Sigmoid colon (tissue), 7 donors: ENCODE measurements around the gene DNAJC3. TPM values are rescaled to one million over a fixed set of nuclear protein-coding genes. Genes with fewer than 3 reads are reported as not detected.

Experiments
- DNase-seq: peaks from one replicate; pipeline ENCODE4 v3.0.0-alpha.2; 2019
- H3K27ac ChIP-seq, 4 donors: fragments of 200-600 bp; sonication (generic); one replicate each; pipeline ENCODE4 v1.5.1; 2016 to 2019; ENCODE audit warnings: mild to moderate bottlenecking in 1 of 4
- H3K27me3 ChIP-seq, 3 donors: fragments of 200-600 bp; sonication (generic); one replicate each; pipeline ENCODE4 v1.5.1; 2019; ENCODE audit warnings: mild to moderate bottlenecking in 1 of 3
- H3K36me3 ChIP-seq, 4 donors: fragments of 200-600 bp; sonication (generic); one replicate each; pipeline ENCODE4 v1.5.1; 2016 to 2019
- H3K4me1 ChIP-seq, 4 donors: fragments of 200-600 bp; sonication (generic); one replicate each; pipeline ENCODE4 v1.5.1; 2017 to 2019
- H3K4me3 ChIP-seq, 4 donors: fragments of 200-600 bp; sonication (generic); one replicate each; pipeline ENCODE4 v1.5.1; 2017 to 2019; ENCODE audit warnings: mild to moderate bottlenecking in 2 of 4, moderate library complexity in 1 of 4
- H3K9me3 ChIP-seq, 4 donors: fragments of 200-600 bp in 3 of 4; sonication (generic) in 3 of 4; one replicate each; pipeline versions ENCODE4 v1.5.1 to v1.6.1; 2013 to 2019
- EP300 ChIP-seq, 4 donors: sonication (generic); formaldehyde crosslinking; IDR thresholded peaks; one replicate each; pipeline ENCODE4 v1.6.1; 2017; ENCODE audit warnings: antibody characterized with exemption in 4 of 4
- POLR2A ChIP-seq, 2 donors: fragments of 450-650 bp; IDR thresholded peaks; one replicate each; pipeline ENCODE4 v1.6.1; 2016; ENCODE audit warnings: antibody characterized with exemption in 2 of 2, mild to moderate bottlenecking in 2 of 2, moderate library complexity in 2 of 2
- POLR2AphosphoS5 ChIP-seq, 4 donors: sonication (generic); formaldehyde crosslinking; IDR thresholded peaks; one replicate each; pipeline ENCODE4 v1.6.1; 2017; ENCODE audit warnings: antibody characterized with exemption in 4 of 4
- WGBS, 2 donors: extraction: QIAGEN DNeasy Blood & Tissue Kit; methylation state at CpG; one replicate each; pipeline ENCODE4 v1.1.7; 2013; 5-methylcytosine and 5-hydroxymethylcytosine counted together
- intact Hi-C: fragments of 100-400 bp; cut with DNase I; formaldehyde crosslinking; loops from one replicate; pipeline ENCODE4 v1.15.1; 2023
- polyA plus RNA-seq, 3 donors: library from polyadenylated mRNA; stranded (reverse); fragments of 200-250 nt; gene quantifications; one replicate each; pipeline ENCODE4 v1.2.3, GENCODE V29; 2013
- total RNA-seq, 4 donors: library from RNA; depleted of rRNA; stranded (reverse); fragments of >200 nt; gene quantifications; one replicate each; pipeline ENCODE4 v1.1.0, GENCODE V29; 2016
- TF ChIP-seq, protein P1 (sequence below), 4 experiments: fragments of 450-650 bp in 3 of 4; fragments of 200-600 bp in 1 of 4; IDR thresholded peaks; one replicate each; pipeline ENCODE4 v1.5.1; 2016 to 2019; ENCODE audit warnings: antibody characterized with exemption in 4 of 4, mild to moderate bottlenecking in 3 of 4, moderate library complexity in 2 of 4
- donor health status: healthy with polysubstance abuse.
- donor health status: Bipolar disorder and iron deficiency.
- donor health status: healthy.

DNAJC3 gene
- total and polyA plus RNA-seq, 7 donors = 4.8 to 48.5 (median 41.5) TPM

GRCh38 chr13:95642999-95643398 is 33.9 kb upstream of the DNAJC3 start:
- no peak for TF ChIP-seq EP300 (IDR thresholded peaks at IDR 0.05)
- TF ChIP-seq, protein P1, sequence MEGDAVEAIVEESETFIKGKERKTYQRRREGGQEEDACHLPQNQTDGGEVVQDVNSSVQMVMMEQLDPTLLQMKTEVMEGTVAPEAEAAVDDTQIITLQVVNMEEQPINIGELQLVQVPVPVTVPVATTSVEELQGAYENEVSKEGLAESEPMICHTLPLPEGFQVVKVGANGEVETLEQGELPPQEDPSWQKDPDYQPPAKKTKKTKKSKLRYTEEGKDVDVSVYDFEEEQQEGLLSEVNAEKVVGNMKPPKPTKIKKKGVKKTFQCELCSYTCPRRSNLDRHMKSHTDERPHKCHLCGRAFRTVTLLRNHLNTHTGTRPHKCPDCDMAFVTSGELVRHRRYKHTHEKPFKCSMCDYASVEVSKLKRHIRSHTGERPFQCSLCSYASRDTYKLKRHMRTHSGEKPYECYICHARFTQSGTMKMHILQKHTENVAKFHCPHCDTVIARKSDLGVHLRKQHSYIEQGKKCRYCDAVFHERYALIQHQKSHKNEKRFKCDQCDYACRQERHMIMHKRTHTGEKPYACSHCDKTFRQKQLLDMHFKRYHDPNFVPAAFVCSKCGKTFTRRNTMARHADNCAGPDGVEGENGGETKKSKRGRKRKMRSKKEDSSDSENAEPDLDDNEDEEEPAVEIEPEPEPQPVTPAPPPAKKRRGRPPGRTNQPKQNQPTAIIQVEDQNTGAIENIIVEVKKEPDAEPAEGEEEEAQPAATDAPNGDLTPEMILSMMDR (IDR thresholded peaks at IDR 0.05) = no peak
- no peak for TF ChIP-seq POLR2A (IDR thresholded peaks at IDR 0.05)
- TF ChIP-seq POLR2AphosphoS5 (IDR thresholded peaks at IDR 0.05) = no peak
- Histone ChIP-seq H3K9me3 (no peaks in the 10 kb centered on the region), H3K4me3 (peak overlapping the region in 2 of 4 donors; percentile 64 to 80), H3K4me1 (peaks cover 0 to 38% (median 23%) of the 10 kb centered on the region in 4 donors), H3K27ac (peak overlapping the region; percentile 73 to 88 (median 84)), H3K27me3 (peaks cover 0 to 4% (median 3%) of the 10 kb centered on the region in 3 donors), H3K36me3 (no peaks in the 10 kb centered on the region)
- intact Hi-C loops = loop anchor here (1.0 kb wide), 1 partner anchor 35 kb away; no protein-coding TSS in a partner anchor
- 52 to 69% methylated on average over 3 of the region's 3 CpGs for WGBS, 2 donors
- DNase-seq = no peak

DNA sequence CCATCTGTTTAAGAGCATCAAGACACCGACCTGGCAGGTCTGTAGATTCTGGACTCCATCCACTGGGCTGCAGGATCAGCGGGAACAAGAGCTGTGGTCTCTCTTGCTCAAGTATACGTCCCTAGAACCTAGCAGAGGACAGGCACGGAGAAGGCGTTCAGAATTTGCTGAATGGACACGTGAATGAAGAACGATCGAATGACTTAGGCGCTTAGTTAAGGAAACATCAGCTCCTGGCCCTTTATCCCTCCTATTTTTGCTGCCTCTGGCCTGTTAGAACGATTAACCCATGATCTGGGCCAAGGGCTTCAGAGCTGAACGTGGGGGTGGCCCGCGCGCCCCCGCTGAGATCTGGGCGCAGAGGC is 33.4 kb upstream of the DNAJC3 start:
- Histone ChIP-seq H3K27ac (peak overlapping the region; percentile 73 to 88 (median 84)), H3K27me3 (peaks cover 0 to 4% (median 3%) of the 10 kb centered on the region in 3 donors), H3K36me3 (no peaks in the 10 kb centered on the region), H3K4me1 (peaks cover 0 to 38% (median 23%) of the 10 kb centered on the region in 4 donors), H3K4me3 (peak overlapping the region; percentile 57 to 80 (median 64)), H3K9me3 (no peaks in the 10 kb centered on the region)
- WGBS, 2 donors = 20 to 27% methylated on average over 16 of the region's 16 CpGs
- TF ChIP-seq EP300 (IDR thresholded peaks at IDR 0.05) = no peak
- TF ChIP-seq, protein P1 (IDR thresholded peaks at IDR 0.05) = no peak
- TF ChIP-seq POLR2AphosphoS5 (IDR thresholded peaks at IDR 0.05) = no peak
- no peak for TF ChIP-seq POLR2A (IDR thresholded peaks at IDR 0.05)
- DNase-seq = no peak
- intact Hi-C loops = no loop called here

DNA sequence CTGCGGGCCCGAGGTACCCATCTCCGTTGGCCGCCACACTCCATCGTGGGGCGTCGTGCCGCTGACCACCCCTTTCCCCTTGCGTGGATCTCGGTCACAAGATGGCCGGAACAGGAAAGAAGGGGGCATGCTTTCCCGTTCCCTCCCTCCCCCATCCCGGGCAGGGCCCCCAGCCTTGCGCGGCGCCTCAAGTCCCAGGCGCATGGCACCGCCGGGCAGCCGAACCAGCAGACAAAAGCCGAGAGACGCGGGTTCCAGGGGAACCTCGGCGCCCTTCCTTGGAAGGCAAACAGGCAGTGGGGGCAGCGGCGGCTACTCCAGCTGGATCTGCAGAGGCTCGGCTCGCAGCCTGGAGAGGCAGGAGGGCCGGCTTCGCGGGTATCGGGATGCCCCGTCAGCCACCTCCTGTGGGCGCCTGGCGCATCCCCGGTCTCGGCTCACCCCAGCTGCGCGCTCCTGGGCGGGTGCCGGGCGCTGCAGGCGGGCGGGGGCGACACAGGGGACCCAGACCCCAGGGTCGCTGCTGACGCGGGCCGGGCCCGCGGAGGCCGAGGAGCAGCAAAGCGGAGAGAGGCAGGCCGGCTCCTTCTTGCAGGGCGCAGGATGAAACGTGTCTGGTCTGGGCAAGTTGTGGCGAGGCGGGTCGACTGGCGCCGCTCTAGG is 32.9 kb upstream of the DNAJC3 start:
- DNase-seq = no peak
- H3K9me3 ChIP-seq = no peaks in the 10 kb centered on the region
- peaks cover 0 to 38% (median 23%) of the 10 kb centered on the region in 4 donors for H3K4me1 ChIP-seq
- TF ChIP-seq POLR2AphosphoS5 (IDR thresholded peaks at IDR 0.05) (no peak), EP300 (IDR thresholded peaks at IDR 0.05) (no peak), POLR2A (IDR thresholded peaks at IDR 0.05) (no peak)
- TF ChIP-seq, protein P1 (IDR thresholded peaks at IDR 0.05) = no peak
- intact Hi-C loops = no loop called here
- peak overlapping the region; percentile 57 to 80 (median 64) for H3K4me3 ChIP-seq
- no peaks in the 10 kb centered on the region for H3K36me3 ChIP-seq
- WGBS, 2 donors = 1 to 5% methylated on average over 62 of the region's 62 CpGs
- H3K27me3 ChIP-seq = peaks cover 0 to 4% (median 3%) of the 10 kb centered on the region in 3 donors
- peak overlapping the region; percentile 73 to 88 (median 84) for H3K27ac ChIP-seq

GRCh38 chr13:95644601-95645052 is 32.3 kb upstream of the DNAJC3 start, which contains the start of gene DZIP1:
Gene DZIP1 (minus strand): TSS chr13:95644706. CDS start chr13:95642029, 2,677 bp downstream.
- peak within 1 kb of the TSS; percentile 57 to 80 (median 64) for H3K4me3 ChIP-seq
- H3K9me3 ChIP-seq = no peaks in the 10 kb centered on the region
- peak; percentile 94 for DNase-seq
- H3K36me3 ChIP-seq = no peaks in the 10 kb centered on the region
- 4 to 6% methylated on average over 30 of the region's 30 CpGs for WGBS, 2 donors
- intact Hi-C loops = no loop called here
- peaks cover 0 to 4% (median 3%) of the 10 kb centered on the region in 3 donors for H3K27me3 ChIP-seq
- peaks cover 0 to 38% (median 23%) of the 10 kb centered on the region in 4 donors for H3K4me1 ChIP-seq
- peak within 1 kb of the TSS; percentile 73 to 88 (median 84) for H3K27ac ChIP-seq
- TF ChIP-seq POLR2A (IDR thresholded peaks at IDR 0.05) (no peak), POLR2AphosphoS5 (IDR thresholded peaks at IDR 0.05) (peak; percentile 62 to 89 (median 70))

DNA sequence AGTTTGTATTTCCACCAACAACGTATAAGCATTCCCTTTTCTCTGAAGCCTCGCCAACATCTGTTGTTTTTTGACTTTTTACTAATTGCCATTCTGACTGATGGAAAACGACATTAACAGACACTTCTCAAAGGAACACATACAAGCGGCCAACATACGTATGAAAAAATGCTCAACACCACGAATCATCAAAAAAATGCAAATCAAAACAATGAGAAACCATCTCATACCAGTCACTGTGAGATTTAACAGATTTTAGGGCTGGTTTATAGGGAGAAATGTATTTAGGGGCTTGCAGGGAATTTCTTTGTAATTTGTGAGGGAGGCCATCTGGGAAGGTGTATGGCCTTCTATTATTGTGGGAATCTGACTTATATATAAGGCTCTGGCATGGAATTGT is 29.6 kb upstream of the DNAJC3 start:
- TF ChIP-seq EP300 (IDR thresholded peaks at IDR 0.05) (no peak), POLR2A (IDR thresholded peaks at IDR 0.05) (no peak), POLR2AphosphoS5 (IDR thresholded peaks at IDR 0.05) (no peak)
- TF ChIP-seq, protein P1 (IDR thresholded peaks at IDR 0.05) = no peak
- H3K36me3 ChIP-seq = no peaks in the 10 kb centered on the region
- no peaks in the 10 kb centered on the region for H3K27me3 ChIP-seq
- H3K4me1 ChIP-seq = peaks cover 0 to 24% (median 9%) of the 10 kb centered on the region in 4 donors
- no peak overlapping the region for H3K4me3 ChIP-seq
- WGBS, 2 donors = 80 to 88% methylated on average over 6 of the region's 6 CpGs
- intact Hi-C loops = no loop called here
- H3K9me3 ChIP-seq = no peaks in the 10 kb centered on the region
- DNase-seq = no peak
- no peak overlapping the region for H3K27ac ChIP-seq
